GM23338 (cell line): ENCODE measurements around the gene RLF. TPM values are rescaled to one million over a fixed set of nuclear protein-coding genes. Genes with fewer than 3 reads are reported as not detected.

Experiments used
- ATAC-seq: fragments of 200-7000 bp; cut with Tn5 transposase; 3 replicates; pipeline ENCODE4 v1.9.1; 2020
- DNase-seq: peaks from one replicate; pipeline ENCODE4 v3.0.0-alpha.2; 2015; ENCODE audit warnings: low spot score
- H2AFZ ChIP-seq: fragments of 200-600 bp; sonication (generic); 2 replicates; pipeline ENCODE4 v1.8.0; 2016; ENCODE audit warnings: antibody characterized with exemption, mild to moderate bottlenecking, moderate library complexity
- H3F3A ChIP-seq: fragments of 200-600 bp; sonication (generic); replicated peaks from 2 replicates; pipeline ENCODE4 v1.8.0; 2017; ENCODE audit warnings: antibody characterized with exemption, mixed run types, low read depth
- H3K27ac ChIP-seq: fragments of 200-600 bp; sonication (generic); 2 replicates; pipeline ENCODE4 v1.6.1; 2016; ENCODE audit warnings: low read depth
- H3K27me3 ChIP-seq: fragments of 200-600 bp; sonication (generic); 2 replicates; pipeline ENCODE4 v1.8.0; 2016; ENCODE audit warnings: mild to moderate bottlenecking, mixed run types, moderate library complexity; ENCODE audit not compliant: insufficient read depth
- H3K36me3 ChIP-seq: fragments of 200-600 bp; sonication (generic); 2 replicates; pipeline ENCODE4 v1.8.0; 2016; ENCODE audit warnings: mild to moderate bottlenecking; ENCODE audit not compliant: insufficient read depth
- H3K4me1 ChIP-seq: fragments of 200-600 bp; sonication (generic); 2 replicates; pipeline ENCODE4 v1.8.0; 2016; ENCODE audit warnings: mild to moderate bottlenecking, moderate library complexity; ENCODE audit not compliant: insufficient read depth
- H3K4me2 ChIP-seq: fragments of 200-600 bp; sonication (generic); 2 replicates; pipeline ENCODE4 v1.7.1; 2017; ENCODE audit warnings: mixed run types
- H3K4me3 ChIP-seq: fragments of 200-600 bp; sonication (generic); 2 replicates; pipeline ENCODE4 v1.6.1; 2016; ENCODE audit warnings: mixed run types
- H3K79me2 ChIP-seq: fragments of 200-600 bp; sonication (generic); replicated peaks from 2 replicates; pipeline ENCODE4 v1.8.0; 2017; ENCODE audit warnings: mild to moderate bottlenecking; ENCODE audit not compliant: insufficient read depth
- H3K9me2 ChIP-seq: fragments of 200-600 bp; sonication (generic); 2 replicates; pipeline ENCODE4 v1.8.0; 2017; ENCODE audit not compliant: insufficient read depth
- H4K20me1 ChIP-seq: fragments of 200-600 bp; sonication (generic); replicated peaks from 2 replicates; pipeline ENCODE4 v1.8.0; 2017; ENCODE audit warnings: mild to moderate bottlenecking; ENCODE audit not compliant: insufficient read depth
- H3K27ac Mint-ChIP-seq: 2 replicates; pipeline ENCODE4 v1.8.0; 2020; ENCODE audit warnings: inconsistent platforms, mild to moderate bottlenecking, moderate library complexity, mixed read lengths
- H3K27me3 Mint-ChIP-seq: 3 replicates; pipeline ENCODE4 v1.8.0; 2022; ENCODE audit warnings: low read depth, mild to moderate bottlenecking, moderate library complexity, mixed read lengths, inconsistent platforms; ENCODE audit not compliant: insufficient read depth, poor library complexity
- H3K36me3 Mint-ChIP-seq: 3 replicates; pipeline ENCODE4 v1.8.0; 2021; ENCODE audit warnings: low read depth, mild to moderate bottlenecking, inconsistent platforms, moderate library complexity, mixed read lengths
- H3K4me1 Mint-ChIP-seq: 3 replicates; pipeline ENCODE4 v1.8.0; 2020; ENCODE audit warnings: mild to moderate bottlenecking, inconsistent platforms, mixed read lengths
- H3K4me3 Mint-ChIP-seq: 3 replicates; pipeline ENCODE4 v1.8.0; 2021; ENCODE audit warnings: moderate library complexity, mild to moderate bottlenecking, inconsistent platforms, mixed read lengths
- H3K9me3 Mint-ChIP-seq: 3 replicates; pipeline ENCODE4 v1.8.0; 2020; ENCODE audit warnings: moderate library complexity, mild to moderate bottlenecking, inconsistent platforms, mixed read lengths
- CREB1 ChIP-seq: fragments of 250-450 bp; sonication (Bioruptor Pico); IDR thresholded peaks from 2 replicates; pipeline ENCODE4 v1.5.0; 2020; ENCODE audit warnings: low read depth, mild to moderate bottlenecking, moderate library complexity
- EZH2 ChIP-seq: fragments of 200-600 bp; sonication (generic); IDR thresholded peaks from one replicate; pipeline ENCODE4 v1.8.0; 2017; ENCODE audit warnings: antibody characterized with exemption, mild to moderate bottlenecking, low read depth; ENCODE audit not compliant: unreplicated experiment
- NANOG ChIP-seq: IDR thresholded peaks from 2 replicates; pipeline ENCODE4 v1.6.1; 2016; ENCODE audit warnings: antibody characterized with exemption, borderline replicate concordance
- POLR2AphosphoS5 ChIP-seq: IDR thresholded peaks from 2 replicates; pipeline ENCODE4 v1.6.1; 2016; ENCODE audit warnings: antibody characterized with exemption, low read depth
- ZNF114 ChIP-seq: fragments of 250-450 bp; sonication (Bioruptor Pico); IDR thresholded peaks from 2 replicates; pipeline ENCODE4 v1.5.0; 2020; ENCODE audit warnings: mild to moderate bottlenecking, moderate library complexity
- ZNF331 ChIP-seq: fragments of 250-450 bp; sonication (Bioruptor Pico); IDR thresholded peaks from 2 replicates; pipeline ENCODE4 v1.5.0; 2020; ENCODE audit warnings: low read depth, mild to moderate bottlenecking, moderate library complexity
- polyA plus RNA-seq: library from polyadenylated mRNA; unstranded; fragments of >200 nt; fragmentation: Nextera tagmentation; extraction: Ambion mirVana; gene quantifications from 2 replicates; pipeline ENCODE4 v1.2.1, GENCODE V29; 2016
- total RNA-seq: library from RNA; depleted of rRNA; stranded (reverse); fragments of >200 nt; shearing (Covaris generic); gene quantifications from 2 replicates; pipeline ENCODE4 v1.2.3, GENCODE V29; 2014
- TF ChIP-seq, protein P1 (sequence below): IDR thresholded peaks from 2 replicates; pipeline ENCODE4 v1.6.1; 2016; ENCODE audit warnings: antibody characterized with exemption
- TF ChIP-seq, protein P2 (sequence below), 2 experiments: fragments of 200-600 bp in 1 of 2; sonication (generic) in 1 of 2; conservative IDR thresholded peaks; 2 replicates each; pipeline versions ENCODE4 v1.5.1 to v1.6.1; 2016 to 2017; ENCODE audit warnings: antibody characterized with exemption in 2 of 2, low read depth in 2 of 2, mild to moderate bottlenecking in 2 of 2, moderate library complexity in 1 of 2
- TF ChIP-seq, protein P3 (sequence below): fragments of 250-450 bp; sonication (Bioruptor Pico); IDR thresholded peaks from 2 replicates; pipeline ENCODE4 v1.5.0; 2020; ENCODE audit warnings: mild to moderate bottlenecking, moderate library complexity

The RLF gene
- total and polyA plus RNA-seq, 2 experiments from 2014 or later, result 6.6 to 21.1 TPM

DNA sequence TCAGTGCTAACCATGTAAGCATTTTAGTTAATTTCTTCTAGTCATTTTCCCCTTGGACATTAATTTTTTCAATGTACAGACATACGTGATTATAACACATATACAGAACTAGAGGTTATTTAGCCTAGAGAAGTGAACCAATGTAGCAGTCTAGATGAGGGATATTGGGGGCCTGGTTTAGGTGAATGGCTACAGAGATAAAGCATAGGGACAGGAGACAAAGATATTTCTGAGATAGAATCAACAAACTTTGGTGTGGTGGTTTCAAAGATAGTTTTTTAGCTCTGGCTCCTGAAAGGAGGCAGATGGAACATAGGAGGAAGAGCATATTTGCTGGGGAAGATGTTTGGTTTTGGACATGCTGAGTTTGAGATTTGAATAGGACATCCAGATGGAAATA, 23.0 kb downstream of the RLF start:
- Histone ChIP-seq H3K4me1 (no peaks in the 10 kb centered on the region; the same call in 1 of the 2 replicates), H2AFZ (no peak overlapping the region), H3K27me3 (no peaks in the 10 kb centered on the region), H3K9me2 (no peaks in the 10 kb centered on the region), H3F3A (no peaks in the 10 kb centered on the region), H3K79me2 (peaks cover 98% of the 10 kb centered on the region), H3K27ac (no peak overlapping the region), H3K4me3 (no peak overlapping the region), H3K4me2 (no peak overlapping the region), H3K36me3 (no peaks in the 10 kb centered on the region; the same call in 1 of the 2 replicates), H4K20me1 (peaks cover 37% of the 10 kb centered on the region)
- Mint-ChIP-seq H3K36me3 (peaks cover 3% of the 10 kb centered on the region), H3K4me3 (no peak overlapping the region), H3K9me3 (no peaks in the 10 kb centered on the region), H3K27me3 (peaks cover 2% of the 10 kb centered on the region), H3K4me1 (peaks cover 14% of the 10 kb centered on the region), H3K27ac (no peak overlapping the region)
- TF ChIP-seq ZNF114 (CRISPR knock-in tag), result no peak
- no peak for TF ChIP-seq POLR2AphosphoS5
- TF ChIP-seq, protein P1, sequence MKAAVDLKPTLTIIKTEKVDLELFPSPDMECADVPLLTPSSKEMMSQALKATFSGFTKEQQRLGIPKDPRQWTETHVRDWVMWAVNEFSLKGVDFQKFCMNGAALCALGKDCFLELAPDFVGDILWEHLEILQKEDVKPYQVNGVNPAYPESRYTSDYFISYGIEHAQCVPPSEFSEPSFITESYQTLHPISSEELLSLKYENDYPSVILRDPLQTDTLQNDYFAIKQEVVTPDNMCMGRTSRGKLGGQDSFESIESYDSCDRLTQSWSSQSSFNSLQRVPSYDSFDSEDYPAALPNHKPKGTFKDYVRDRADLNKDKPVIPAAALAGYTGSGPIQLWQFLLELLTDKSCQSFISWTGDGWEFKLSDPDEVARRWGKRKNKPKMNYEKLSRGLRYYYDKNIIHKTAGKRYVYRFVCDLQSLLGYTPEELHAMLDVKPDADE, result no peak
- TF ChIP-seq ZNF331, result no peak
- TF ChIP-seq EZH2, result no peak
- no peak for TF ChIP-seq NANOG
- ATAC-seq (no peak), DNase-seq (no peak)

DNA sequence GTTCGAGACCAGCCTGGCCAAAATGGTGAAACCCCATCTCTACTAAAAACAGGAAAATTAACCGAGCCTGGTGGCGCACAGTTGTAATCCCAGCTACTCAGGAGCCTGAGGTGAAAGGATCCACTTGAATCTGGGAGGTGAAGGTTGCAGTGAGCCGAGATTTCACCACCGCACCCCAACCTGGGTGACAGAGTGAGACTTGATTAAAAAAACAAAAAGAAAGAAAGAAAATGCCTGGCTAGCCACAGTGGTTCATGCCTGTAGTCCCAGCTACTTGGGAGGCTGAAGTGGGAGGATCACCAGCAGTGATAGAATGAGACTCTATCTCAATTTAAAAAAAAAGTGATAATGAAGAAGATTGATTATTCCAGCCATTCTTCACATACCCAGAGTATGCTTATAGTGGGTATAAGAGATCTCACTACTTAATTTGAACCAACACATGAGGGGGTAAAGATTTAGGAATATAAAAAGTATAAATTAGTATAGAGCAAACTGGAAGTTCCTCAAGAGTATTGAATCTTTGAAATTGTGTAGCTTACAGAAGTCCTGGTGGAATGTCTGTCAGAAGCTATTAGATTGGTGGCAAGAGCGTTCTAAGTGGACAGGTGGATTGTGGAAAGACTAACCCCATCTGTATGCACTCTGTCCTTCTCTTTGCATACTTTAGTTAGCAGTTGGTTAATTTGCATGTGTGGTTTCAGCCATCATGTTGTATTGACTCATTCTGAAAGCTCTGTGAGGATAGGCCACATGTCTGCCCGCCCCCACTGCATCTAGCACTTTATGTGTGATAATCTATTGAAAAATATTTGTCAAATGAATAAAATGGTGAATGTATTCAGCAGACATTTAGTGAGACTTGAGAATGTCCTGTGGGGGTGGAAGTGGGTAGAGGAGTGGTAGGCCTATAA, 25.0 kb downstream of the RLF start:
- Histone ChIP-seq H2AFZ (no peak overlapping the region), H3K36me3 (peaks cover 10% of the 10 kb centered on the region; the same call in 1 of the 2 replicates), H3F3A (no peaks in the 10 kb centered on the region), H4K20me1 (peaks cover 36% of the 10 kb centered on the region), H3K4me3 (no peak overlapping the region), H3K27ac (no peak overlapping the region), H3K4me1 (no peaks in the 10 kb centered on the region; the same call in 1 of the 2 replicates), H3K79me2 (peaks cover 88% of the 10 kb centered on the region), H3K4me2 (no peak overlapping the region), H3K27me3 (no peaks in the 10 kb centered on the region), H3K9me2 (no peaks in the 10 kb centered on the region)
- no peaks in the 10 kb centered on the region for H3K9me3 Mint-ChIP-seq
- TF ChIP-seq POLR2AphosphoS5 (no peak), EZH2 (no peak), CREB1 (CRISPR knock-in tag) (no peak)
- TF ChIP-seq, protein P2, sequence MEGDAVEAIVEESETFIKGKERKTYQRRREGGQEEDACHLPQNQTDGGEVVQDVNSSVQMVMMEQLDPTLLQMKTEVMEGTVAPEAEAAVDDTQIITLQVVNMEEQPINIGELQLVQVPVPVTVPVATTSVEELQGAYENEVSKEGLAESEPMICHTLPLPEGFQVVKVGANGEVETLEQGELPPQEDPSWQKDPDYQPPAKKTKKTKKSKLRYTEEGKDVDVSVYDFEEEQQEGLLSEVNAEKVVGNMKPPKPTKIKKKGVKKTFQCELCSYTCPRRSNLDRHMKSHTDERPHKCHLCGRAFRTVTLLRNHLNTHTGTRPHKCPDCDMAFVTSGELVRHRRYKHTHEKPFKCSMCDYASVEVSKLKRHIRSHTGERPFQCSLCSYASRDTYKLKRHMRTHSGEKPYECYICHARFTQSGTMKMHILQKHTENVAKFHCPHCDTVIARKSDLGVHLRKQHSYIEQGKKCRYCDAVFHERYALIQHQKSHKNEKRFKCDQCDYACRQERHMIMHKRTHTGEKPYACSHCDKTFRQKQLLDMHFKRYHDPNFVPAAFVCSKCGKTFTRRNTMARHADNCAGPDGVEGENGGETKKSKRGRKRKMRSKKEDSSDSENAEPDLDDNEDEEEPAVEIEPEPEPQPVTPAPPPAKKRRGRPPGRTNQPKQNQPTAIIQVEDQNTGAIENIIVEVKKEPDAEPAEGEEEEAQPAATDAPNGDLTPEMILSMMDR (conservative IDR thresholded peaks at IDR 0.05; ENCODE audit: low read depth in 2 of 2), result no peak
- TF ChIP-seq, protein P3, sequence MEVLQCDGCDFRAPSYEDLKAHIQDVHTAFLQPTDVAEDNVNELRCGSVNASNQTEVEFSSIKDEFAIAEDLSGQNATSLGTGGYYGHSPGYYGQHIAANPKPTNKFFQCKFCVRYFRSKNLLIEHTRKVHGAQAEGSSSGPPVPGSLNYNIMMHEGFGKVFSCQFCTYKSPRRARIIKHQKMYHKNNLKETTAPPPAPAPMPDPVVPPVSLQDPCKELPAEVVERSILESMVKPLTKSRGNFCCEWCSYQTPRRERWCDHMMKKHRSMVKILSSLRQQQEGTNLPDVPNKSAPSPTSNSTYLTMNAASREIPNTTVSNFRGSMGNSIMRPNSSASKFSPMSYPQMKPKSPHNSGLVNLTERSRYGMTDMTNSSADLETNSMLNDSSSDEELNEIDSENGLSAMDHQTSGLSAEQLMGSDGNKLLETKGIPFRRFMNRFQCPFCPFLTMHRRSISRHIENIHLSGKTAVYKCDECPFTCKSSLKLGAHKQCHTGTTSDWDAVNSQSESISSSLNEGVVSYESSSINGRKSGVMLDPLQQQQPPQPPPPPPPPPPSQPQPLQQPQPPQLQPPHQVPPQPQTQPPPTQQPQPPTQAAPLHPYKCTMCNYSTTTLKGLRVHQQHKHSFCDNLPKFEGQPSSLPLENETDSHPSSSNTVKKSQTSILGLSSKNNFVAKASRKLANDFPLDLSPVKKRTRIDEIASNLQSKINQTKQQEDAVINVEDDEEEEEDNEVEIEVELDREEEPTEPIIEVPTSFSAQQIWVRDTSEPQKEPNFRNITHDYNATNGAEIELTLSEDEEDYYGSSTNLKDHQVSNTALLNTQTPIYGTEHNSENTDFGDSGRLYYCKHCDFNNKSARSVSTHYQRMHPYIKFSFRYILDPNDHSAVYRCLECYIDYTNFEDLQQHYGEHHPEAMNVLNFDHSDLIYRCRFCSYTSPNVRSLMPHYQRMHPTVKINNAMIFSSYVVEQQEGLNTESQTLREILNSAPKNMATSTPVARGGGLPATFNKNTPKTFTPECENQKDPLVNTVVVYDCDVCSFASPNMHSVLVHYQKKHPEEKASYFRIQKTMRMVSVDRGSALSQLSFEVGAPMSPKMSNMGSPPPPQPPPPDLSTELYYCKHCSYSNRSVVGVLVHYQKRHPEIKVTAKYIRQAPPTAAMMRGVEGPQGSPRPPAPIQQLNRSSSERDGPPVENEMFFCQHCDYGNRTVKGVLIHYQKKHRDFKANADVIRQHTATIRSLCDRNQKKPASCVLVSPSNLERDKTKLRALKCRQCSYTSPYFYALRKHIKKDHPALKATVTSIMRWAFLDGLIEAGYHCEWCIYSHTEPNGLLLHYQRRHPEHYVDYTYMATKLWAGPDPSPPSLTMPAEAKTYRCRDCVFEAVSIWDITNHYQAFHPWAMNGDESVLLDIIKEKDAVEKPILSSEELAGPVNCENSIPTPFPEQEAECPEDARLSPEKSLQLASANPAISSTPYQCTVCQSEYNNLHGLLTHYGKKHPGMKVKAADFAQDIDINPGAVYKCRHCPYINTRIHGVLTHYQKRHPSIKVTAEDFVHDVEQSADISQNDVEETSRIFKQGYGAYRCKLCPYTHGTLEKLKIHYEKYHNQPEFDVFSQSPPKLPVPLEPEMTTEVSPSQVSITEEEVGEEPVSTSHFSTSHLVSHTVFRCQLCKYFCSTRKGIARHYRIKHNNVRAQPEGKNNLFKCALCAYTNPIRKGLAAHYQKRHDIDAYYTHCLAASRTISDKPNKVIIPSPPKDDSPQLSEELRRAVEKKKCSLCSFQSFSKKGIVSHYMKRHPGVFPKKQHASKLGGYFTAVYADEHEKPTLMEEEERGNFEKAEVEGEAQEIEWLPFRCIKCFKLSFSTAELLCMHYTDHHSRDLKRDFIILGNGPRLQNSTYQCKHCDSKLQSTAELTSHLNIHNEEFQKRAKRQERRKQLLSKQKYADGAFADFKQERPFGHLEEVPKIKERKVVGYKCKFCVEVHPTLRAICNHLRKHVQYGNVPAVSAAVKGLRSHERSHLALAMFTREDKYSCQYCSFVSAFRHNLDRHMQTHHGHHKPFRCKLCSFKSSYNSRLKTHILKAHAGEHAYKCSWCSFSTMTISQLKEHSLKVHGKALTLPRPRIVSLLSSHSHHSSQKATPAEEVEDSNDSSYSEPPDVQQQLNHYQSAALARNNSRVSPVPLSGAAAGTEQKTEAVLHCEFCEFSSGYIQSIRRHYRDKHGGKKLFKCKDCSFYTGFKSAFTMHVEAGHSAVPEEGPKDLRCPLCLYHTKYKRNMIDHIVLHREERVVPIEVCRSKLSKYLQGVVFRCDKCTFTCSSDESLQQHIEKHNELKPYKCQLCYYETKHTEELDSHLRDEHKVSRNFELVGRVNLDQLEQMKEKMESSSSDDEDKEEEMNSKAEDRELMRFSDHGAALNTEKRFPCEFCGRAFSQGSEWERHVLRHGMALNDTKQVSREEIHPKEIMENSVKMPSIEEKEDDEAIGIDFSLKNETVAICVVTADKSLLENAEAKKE (CRISPR knock-in tag), result no peak
- no peak overlapping the region for H3K4me3 Mint-ChIP-seq
- H3K27ac Mint-ChIP-seq, result no peak overlapping the region
- peak; percentile 7 for DNase-seq
- peaks cover 12% of the 10 kb centered on the region for H3K4me1 Mint-ChIP-seq
- H3K27me3 Mint-ChIP-seq, result no peaks in the 10 kb centered on the region
- H3K36me3 Mint-ChIP-seq, result peaks cover 11% of the 10 kb centered on the region
- peak; percentile 38; the same call in 2 of the 3 replicates for ATAC-seq
